ENCODE data around the gene ZSWIM3.
"Not testable (repeated sequence)": the region's sequence is repeated elsewhere in the genome, so short reads cannot be mapped to it uniquely, and the experiment has no call there.

Gene ZSWIM3

DNA sequence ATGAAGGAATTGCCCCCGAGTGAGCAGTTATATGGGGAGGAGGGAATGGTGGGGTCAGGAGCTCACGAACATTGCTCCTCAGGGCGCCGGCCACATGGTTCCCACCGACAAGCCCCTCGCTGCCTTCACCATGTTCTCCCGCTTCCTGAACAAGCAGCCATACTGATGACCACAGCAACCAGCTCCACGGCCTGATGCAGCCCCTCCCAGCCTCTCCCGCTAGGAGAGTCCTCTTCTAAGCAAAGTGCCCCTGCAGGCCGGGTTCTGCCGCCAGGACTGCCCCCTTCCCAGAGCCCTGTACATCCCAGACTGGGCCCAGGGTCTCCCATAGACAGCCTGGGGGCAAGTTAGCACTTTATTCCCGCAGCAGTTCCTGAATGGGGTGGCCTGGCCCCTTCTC lies 40.9 kb downstream of the ZSWIM3 start:
- H3K27ac ChIP-seq = no peak overlapping the region
- TF ChIP-seq ZFX (IDR thresholded peaks at IDR 0.05; ENCODE audit: borderline replicate concordance) = no peak
- TF ChIP-seq, protein P1, sequence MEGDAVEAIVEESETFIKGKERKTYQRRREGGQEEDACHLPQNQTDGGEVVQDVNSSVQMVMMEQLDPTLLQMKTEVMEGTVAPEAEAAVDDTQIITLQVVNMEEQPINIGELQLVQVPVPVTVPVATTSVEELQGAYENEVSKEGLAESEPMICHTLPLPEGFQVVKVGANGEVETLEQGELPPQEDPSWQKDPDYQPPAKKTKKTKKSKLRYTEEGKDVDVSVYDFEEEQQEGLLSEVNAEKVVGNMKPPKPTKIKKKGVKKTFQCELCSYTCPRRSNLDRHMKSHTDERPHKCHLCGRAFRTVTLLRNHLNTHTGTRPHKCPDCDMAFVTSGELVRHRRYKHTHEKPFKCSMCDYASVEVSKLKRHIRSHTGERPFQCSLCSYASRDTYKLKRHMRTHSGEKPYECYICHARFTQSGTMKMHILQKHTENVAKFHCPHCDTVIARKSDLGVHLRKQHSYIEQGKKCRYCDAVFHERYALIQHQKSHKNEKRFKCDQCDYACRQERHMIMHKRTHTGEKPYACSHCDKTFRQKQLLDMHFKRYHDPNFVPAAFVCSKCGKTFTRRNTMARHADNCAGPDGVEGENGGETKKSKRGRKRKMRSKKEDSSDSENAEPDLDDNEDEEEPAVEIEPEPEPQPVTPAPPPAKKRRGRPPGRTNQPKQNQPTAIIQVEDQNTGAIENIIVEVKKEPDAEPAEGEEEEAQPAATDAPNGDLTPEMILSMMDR (IDR thresholded peaks at IDR 0.05) = no peak

DNA sequence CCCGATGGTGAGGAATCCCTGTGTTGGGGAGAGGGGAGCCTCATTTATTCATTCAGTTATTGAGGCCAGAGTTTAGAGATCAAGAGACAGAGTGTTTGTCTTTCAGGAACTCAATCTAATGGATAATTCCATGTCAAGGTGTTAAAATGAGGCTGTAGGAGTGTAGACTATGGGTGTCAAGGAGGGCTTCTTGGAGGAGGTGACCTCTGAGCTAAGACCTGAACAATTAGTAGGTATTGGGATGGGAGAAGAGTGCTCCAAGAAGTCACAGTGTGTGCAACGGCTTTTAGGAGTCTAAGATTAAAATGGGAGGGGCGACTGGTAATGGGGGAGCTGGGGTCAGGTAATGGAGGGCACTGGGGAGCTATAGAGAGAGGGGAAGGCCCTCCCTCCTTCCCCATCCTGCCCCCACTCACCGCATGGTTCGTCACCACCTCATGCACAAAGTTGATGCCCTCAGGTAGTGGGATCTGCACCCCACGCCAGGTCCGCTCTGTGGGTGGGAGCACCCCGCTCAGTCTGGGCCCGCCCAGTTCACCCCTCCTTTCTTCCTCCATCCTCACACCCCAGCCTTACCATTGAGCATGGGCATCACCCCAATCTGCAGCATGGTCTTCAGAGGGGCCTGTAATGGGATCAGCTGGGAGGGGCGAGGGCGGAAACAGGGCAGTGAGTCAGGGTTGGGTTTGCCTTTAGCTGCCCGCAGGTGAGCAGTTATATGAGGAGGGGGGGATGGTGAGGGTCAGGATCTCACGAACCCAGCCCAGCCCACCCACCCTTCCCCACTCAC lies 41.8 kb downstream of the ZSWIM3 start:
- H3K27ac ChIP-seq = no peak overlapping the region
- TF ChIP-seq, protein P1 (IDR thresholded peaks at IDR 0.05) = no peak
- TF ChIP-seq ZFX (IDR thresholded peaks at IDR 0.05; ENCODE audit: borderline replicate concordance) = no peak

DNA sequence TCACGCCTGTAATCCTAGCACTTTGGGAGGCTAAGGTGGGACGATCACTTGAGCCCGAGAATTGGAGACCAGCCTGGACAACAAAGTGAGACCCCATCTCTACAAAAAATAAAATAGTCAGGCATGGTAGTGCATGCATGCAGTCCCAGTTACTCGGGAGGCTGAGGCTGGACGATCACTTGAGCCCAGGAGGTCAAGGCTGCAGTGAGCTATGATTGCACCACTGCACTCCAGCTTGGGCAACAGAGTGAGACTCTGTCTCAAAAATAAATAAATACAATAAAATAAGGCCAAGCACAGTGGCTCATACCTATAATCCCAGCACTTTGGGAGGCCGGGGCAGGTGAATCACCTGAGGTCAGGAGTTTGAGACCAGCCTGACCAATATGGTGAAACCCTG lies 43.9 kb downstream of the ZSWIM3 start:
- not testable (repeated sequence) for H3K27ac ChIP-seq

DNA sequence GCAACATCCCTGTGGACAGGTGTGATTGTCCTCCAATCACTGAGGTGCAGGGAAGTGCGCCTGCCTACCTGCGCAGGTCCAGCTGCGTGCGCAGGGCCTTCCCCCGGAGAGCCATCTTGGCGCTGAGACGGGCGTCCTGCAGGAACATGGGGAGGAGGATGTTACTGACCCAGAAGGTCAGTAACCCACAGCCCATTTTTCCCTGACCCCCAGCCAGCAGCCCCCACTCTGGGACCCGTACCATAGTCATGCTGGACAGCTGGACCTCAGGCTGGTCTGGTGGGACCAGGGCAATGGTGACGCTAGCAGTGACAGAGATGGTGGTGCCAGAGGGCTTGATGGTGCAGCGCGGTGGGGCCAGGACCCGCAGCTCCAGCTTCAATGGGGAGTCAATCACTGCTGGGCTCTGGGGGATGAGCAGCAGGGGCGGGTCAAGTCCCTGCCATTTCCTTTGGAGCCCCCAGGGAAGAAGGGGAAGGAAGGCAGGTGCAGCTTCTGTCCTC lies 44.8 kb downstream of the ZSWIM3 start:
- H3K27ac ChIP-seq = no peak overlapping the region
- TF ChIP-seq ZFX (IDR thresholded peaks at IDR 0.05; ENCODE audit: borderline replicate concordance) = no peak
- TF ChIP-seq, protein P1 (IDR thresholded peaks at IDR 0.05) = no peak

DNA sequence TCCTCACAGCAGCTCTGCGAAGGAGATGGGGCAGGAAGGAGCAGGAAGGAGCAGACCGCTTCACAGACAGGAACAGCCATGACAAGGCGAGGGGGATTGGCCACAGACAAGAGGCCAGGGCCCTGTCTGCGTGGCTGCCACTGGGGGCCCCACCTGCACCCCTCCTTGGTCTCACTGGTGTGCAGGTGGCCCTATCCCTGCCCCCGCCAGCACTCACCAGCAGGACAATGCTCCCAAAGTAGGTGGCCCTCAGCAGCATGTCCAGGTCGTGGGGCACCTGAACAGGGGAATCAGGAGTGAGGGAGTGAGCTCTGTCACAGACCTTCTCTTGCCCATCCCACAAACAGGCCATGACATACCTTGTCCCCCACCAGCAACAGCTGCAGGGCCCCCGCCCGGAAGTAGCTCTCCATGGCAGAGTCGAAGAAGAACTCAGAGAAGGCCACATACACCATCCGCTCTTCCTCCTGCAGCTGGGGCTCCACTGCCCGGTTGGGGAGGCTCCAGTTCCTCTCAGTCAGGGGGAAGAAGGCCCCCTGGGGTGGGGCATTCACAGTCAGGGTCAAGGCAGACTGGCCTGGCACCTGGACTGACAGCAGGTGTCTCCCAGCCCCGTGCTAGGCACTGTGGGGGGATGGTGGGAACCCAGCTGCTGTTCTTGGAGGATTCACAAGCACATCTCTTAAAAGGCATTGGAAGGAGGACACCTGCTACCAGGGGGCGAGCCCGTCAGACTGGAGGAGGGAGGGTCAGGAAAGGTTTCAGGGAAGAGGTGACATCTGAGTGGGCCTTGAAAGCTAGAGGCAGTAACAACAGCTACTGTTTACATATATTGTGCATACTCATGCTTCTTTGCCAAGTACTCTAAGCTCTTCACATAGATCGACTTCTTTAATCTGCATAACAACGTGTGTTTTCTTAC lies 47.4 kb downstream of the ZSWIM3 start:
- H3K27ac ChIP-seq = no peak overlapping the region
- TF ChIP-seq, protein P1 (IDR thresholded peaks at IDR 0.05) = no peak
- no peak for TF ChIP-seq ZFX (IDR thresholded peaks at IDR 0.05; ENCODE audit: borderline replicate concordance)

GRCh38 chr20:45905505-45906079 lies 48.2 kb downstream of the ZSWIM3 start:
- no peak overlapping the region for H3K27ac ChIP-seq
- no peak for TF ChIP-seq ZFX (IDR thresholded peaks at IDR 0.05; ENCODE audit: borderline replicate concordance)
- TF ChIP-seq, protein P1 (IDR thresholded peaks at IDR 0.05) = no peak

DNA sequence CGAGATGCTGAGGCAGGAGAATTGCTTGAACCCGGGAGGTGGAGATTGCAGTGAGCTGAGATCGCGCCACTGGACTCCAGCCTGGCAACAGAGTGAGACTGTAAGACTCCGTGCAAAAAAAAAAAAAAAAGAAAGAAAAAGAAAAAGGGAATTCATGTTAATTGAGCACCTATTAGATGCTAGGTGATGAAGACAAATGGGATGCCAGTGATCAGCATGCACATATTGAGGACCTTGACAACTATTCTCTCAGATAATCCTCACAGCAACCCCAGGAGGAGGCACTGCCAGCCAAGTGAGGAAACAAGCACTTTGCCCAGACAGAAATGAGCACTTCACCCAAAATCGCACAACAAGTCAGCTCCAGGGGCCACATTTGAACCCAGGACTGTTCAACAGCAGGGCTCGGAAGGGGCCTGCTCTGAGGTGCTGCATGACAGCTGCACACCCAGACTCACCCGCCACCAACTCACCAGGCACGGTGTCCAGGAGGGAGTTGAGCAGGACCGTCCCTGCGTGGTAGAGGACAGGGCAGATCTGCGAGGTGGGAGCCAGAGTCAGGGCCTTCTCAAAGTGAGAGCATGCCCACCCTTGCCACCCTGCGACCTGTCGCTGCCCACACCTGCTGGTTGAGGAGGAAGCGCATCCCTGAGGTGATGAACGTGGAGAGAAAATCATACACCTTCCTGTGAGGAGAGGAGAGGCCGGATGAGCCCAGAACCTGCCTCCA lies 50.0 kb downstream of the ZSWIM3 start:
- TF ChIP-seq ZFX (IDR thresholded peaks at IDR 0.05; ENCODE audit: borderline replicate concordance) = no peak
- TF ChIP-seq, protein P1 (IDR thresholded peaks at IDR 0.05) = no peak
- H3K27ac ChIP-seq = no peak overlapping the region

Measured in 22Rv1 (cell line).